NCI-H2171 treated with DMSO at 0.1 percent for 48 hours (cell line): ENCODE results near the gene PPP1R13L.
"Not testable (repeated sequence)": the region's sequence is repeated elsewhere in the genome, so short reads cannot be mapped to it uniquely, and the experiment has no call there.

Source experiments
- DNase-seq: peaks from one replicate; lab custom pipeline; 2025; lab: John Stamatoyannopoulos, UW

Gene PPP1R13L

DNA sequence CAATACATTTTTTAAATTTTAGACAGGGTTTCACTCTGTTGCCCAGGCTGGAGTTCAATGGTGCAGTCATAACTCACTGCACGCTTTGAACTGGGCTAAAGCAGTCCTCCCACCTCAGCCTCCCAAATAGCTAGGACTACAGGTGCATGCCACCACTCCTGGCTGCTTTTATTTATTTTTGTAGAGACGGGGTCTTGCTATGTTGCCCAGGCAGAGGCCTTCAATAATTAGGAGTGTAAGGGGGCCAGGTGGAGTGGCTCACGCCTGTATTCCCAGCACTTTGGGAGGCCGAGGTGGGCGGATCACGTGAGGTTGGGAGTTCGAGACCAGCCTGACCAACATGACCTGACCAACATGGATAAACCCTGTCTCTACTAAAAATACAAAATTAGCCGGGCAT, 27.7 kb upstream of the PPP1R13L start:
- not testable (repeated sequence) for DNase-seq

DNA sequence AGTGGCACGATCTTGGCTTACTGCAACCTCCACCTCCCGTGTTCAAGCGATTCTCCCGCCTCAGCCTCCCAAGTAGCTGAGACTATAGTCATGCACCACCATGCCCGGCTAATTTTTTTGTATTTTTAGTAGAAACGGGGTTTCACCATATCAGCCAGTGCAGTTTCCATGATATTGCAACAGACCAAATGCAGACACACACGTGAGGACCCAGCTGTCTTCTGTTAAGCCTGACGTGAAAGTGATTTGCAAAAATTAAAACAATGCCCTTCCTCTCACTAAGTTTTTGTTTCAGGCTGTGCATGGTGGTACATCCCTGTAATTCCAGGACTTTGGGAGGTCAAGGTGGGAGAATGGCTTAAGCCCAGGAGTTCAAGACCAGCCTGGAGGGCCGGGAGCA, 26.1 kb upstream of the PPP1R13L start:
- not testable (repeated sequence) for DNase-seq

- DNase-seq, result not testable (repeated sequence)
Measured at GRCh38 chr19:45429896-45430295, 25.0 kb upstream of the PPP1R13L start.

DNA sequence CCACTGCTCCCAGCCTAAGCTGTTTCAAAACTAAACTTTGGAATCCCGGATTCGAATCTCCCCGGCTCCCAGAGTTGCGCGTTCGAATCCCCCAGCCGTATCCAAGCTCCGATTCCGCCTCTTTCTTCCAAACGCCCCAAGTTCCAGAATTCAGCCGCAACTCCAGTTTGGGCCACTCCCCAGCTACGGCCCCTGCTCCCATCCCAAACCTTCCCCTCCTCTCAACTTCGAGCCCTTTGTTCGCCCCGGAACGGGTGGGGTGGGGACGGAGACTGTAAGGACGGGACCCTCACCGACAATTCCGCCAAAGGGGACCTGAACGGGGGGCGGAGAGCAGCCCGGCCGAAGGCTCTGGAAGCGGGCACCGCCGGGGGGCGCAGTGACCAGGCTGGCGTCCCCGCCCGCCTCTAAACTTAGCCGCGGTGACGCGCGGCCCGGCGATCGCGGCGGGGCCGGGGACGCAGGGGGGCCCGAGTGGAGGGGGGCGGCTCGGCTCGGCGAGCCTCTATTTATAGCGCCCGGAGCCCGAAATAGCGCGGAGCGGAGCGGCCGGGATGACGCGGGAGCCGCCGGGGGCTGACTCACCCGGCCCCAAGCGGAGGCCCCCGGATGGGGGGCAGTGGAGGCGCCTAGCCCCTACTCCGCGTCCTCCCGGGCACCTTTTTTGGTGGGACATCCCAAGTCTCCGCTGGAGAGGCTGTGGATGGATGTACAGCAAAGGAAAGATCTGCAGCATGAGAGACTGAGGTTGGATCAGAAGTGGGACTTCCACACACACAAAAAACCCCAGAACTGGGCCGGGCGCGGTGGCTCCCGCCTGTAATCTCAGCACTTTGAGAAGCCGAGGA, 23.7 kb upstream of the PPP1R13L start:
- no peak for DNase-seq

DNA sequence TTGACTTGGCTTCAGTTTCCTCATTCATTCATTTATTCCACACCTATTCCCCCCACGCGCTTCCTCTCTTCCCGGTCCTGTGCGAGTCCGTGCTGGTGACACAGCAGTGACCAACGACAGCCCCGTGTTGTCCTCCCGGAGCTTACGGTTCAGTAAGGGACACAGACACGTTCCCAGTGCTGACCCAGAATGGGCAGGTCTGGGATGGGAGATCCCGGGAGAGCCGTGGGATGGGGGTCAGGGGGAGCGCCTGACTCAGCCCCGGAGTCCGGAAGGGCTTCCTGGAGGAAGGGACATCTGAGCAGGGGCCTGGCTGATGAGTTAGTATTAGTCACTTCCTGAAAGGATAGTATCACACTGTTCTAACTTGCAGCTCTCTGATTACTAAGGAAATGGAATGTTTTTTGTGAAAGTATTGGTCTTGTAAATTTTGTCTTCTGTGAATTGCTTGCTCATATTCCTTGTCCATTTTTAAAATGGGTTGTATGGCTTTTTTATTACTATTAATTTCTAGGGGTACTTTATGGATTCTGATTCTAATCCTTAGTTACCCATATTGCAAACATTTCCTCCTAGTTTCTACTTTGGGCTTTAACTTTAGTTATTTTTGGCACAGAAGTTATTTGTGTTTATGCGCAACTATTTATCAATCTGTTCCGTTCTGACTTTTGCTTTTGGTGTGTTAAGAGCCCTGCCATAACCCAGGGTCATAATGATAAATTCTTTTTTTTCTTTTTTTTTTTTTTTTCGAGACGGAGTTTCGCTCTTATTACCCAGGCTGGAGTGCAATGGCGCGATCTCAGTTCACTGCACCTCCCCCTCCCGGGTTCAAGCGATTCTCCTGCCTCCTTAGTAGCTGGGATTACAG, 19.6 kb upstream of the PPP1R13L start:
- peak; percentile 79 for DNase-seq

DNA sequence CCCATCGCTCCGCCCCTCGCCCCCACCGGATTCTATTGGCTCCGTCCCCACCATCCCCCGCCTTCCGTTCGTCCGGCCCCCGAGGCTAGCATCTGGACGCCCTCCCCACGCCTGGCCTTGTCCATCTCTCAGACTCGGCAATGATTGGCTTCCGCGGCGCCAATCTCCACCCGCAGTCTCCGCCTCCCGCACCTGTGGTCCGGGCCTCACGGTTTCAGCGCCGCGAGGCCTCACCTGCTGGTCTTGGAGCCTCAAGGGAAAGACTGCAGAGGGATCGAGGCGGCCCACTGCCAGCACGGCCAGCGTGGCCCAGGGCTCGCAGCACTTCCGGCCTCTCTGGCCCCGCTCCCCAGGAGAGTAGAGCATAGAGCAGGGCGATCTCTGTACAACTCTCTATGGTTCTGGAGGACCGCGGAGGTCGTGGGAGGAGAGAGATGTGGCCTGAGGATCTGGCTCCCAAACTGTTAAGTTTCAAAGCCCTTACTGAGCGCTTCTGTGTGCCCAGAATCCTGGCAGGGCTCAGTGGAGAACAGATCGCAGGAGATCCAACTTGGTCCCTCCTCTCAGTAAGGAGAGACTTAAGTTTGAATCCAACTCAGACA, 18.8 kb upstream of the PPP1R13L start, which contains the start of gene ERCC1:
TSS of gene ERCC1 (minus strand) at position 329 of the 602 bp plus-strand sequence. CDS start 543 bp downstream, outside the sequence.
- peak; percentile 97 for DNase-seq

DNA sequence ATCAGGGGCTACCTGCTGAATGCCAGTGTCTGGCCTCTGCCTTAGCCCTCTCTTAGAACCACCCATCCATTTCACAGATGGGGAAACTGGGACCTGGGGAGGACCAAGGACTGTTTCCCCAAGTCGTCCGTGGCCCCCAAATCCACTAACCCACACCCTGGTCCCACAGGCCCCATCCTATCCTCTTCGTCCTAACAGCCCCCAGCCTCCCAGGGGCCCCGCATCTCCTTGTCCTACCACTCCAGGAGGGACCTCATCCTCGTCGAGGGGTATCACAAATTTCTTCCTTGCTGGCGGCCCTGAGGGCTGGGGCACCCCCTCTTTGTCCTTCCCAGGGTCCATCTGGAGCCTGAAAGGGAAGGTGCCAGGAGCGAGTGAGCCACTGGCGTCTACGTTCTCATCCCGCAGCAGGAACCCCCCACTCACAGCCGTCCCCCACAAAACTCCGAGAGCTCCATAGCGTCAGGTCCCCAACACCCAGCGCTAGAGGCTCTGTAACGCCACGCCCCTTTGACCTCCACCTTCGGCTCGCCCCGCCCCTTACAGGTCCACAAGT, 18.2 kb upstream of the PPP1R13L start:
- DNase-seq, result no peak

- DNase-seq, result no peak
Measured at GRCh38 chr19:45421947-45422498, 17.2 kb upstream of the PPP1R13L start.

- DNase-seq, result no peak
Measured at GRCh38 chr19:45420871-45421270, 16.0 kb upstream of the PPP1R13L start.

GRCh38 chr19:45420356-45420755, 15.5 kb upstream of the PPP1R13L start:
- no peak for DNase-seq

DNA sequence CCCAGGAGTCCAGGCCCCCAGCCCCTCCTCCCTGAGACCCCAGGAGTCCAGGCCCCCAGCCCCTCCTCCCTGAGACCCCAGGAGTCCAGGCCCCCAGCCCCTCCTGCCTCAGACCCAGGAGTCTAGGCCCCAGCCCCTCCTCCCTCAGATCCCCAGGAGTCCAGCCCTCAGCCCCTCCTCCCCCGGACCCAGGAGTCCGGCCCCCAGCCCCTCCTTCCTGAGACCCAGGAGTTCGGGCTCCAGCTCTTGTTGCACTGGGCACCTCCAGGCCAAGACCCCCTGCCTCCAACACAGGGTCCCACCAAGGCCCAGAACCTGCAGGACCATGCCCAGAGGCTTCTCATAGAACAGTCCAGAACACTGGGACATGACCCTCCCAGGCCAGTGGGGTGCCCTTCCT, 15.0 kb upstream of the PPP1R13L start:
- no peak for DNase-seq

- peak; percentile 20 for DNase-seq
Measured at GRCh38 chr19:45419396-45419795, 14.5 kb upstream of the PPP1R13L start.

GRCh38 chr19:45418802-45419201, 13.9 kb upstream of the PPP1R13L start:
- no peak for DNase-seq

GRCh38 chr19:45417151-45417550, 12.3 kb upstream of the PPP1R13L start:
- DNase-seq, result no peak

DNA sequence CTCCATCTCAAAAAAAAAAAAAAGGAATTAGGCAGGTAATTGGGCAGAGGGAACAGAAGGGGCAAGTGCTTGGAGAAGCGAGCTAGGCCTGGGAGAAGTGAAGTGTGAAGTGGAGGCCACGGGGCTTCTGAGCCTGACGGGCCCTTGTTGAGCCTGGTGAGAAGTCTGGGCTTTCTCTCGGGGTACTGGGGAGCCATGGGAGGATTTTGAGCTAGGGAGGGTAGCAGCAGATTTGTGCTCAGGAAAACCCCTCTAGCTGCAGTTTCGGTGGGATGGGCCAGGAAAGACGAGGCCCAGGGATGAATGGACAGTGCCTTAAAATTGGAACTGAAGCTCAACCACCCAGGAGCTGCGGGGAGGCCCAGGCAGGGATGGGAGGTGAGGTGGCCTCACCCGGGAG, 9.6 kb upstream of the PPP1R13L start:
- DNase-seq, result no peak

DNA sequence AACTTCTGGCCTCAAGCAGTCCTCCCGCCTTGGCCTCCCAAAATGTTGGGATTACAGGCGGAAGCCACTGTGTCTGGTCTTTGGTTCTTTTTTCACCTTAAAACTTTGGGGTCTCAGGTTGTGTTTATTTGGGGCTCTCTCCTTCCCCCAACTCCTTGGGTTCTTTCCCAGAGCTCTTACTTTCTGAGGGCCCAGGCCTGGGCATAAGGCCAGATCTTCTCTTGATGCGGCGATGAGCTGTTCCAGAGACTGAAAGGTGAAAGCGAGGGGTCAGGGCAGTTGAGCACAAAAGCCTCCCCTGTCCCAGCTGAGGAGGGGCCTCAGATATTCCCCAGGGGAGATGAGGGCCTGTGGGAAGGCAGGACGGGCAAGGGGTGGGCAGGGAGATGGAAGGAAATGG, 8.6 kb upstream of the PPP1R13L start:
- no peak for DNase-seq

- not testable (repeated sequence) for DNase-seq
Measured at GRCh38 chr19:45410330-45410729, 5.5 kb upstream of the PPP1R13L start.

DNA sequence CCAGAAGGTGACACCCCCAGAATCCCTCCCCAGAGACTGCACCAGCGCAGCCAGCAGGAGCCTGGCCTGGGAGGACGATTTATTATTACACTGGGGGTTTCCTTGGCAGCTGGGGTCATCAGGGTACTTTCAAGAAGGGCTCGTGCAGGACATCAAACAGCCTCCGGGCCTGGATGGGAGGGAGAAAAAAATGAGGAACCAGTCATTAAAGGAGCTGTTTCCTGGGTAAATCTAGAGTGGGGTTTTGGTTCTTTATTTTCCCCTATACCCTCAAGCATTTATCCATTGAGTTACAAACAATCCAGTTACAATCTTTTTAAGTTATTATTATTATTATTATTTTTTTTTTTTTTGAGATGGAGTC, 4.7 kb upstream of the PPP1R13L start:
- no peak for DNase-seq

DNA sequence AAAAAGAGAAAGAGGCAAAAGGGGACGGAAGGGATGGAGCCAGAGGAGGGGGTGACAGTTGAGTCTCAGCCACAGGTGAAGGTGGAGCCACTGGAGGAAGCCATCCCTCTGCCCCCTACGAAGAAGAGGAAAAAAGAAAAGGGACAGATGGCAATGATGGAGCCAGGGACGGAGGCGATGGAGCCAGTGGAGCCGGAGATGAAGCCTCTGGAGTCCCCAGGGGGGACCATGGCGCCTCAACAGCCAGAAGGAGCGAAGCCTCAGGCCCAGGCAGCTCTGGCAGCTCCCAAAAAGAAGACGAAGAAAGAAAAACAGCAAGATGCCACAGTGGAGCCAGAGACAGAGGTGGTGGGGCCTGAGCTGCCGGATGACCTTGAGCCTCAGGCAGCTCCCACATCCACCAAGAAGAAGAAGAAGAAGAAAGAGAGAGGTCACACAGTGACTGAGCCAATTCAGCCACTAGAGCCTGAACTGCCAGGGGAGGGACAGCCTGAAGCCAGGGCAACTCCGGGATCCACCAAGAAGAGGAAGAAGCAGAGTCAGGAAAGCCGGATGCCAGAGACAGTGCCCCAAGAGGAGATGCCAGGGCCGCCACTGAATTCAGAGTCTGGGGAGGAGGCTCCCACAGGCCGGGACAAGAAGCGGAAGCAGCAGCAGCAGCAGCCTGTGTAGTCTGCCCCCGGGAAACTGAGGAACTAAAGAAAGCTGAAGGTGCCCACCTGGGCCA, 4.1 kb upstream of the PPP1R13L start:
- no peak for DNase-seq

DNA sequence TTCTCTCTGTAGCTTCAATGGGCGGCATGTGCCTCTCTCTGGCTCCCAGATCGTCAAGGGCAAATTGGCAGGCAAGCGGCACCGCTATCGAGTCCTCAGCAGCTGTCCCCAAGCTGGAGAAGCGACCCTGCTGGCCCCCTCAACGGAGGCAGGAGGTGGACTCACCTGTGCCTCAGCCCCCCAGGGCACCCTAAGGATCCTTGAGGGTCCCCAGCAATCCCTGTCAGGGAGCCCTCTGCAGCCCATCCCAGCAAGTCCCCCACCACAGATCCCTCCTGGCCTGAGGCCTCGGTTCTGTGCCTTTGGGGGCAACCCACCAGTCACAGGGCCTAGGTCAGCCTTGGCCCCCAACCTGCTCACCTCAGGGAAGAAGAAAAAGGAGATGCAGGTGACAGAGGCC, 3.3 kb upstream of the PPP1R13L start:
- DNase-seq, result no peak

- DNase-seq, result not testable (repeated sequence)
Measured at GRCh38 chr19:45407585-45407984, 2.7 kb upstream of the PPP1R13L start.
